Activated CD4-positive, alpha-beta T cell treated with anti-CD3 and anti-CD28 coated beads for 24 hours (primary cell): ENCODE results near the gene ZBTB16.

Experiments used
- DNase-seq, 2 donors: peaks; one replicate each; pipeline ENCODE4 v3.0.0-alpha.2; 2020; ENCODE audit warnings: low read depth in 2 of 2

Gene ZBTB16

GRCh38 chr11:114182471-114183043 lies 123.0 kb downstream of the ZBTB16 start:
- DNase-seq, result no peak

- DNase-seq, result peak; percentile 13 to 22
Measured at GRCh38 chr11:114183044-114183511, 123.6 kb downstream of the ZBTB16 start.

GRCh38 chr11:114185436-114185835 lies 125.9 kb downstream of the ZBTB16 start:
- DNase-seq, result no peak

- no peak for DNase-seq
Measured at GRCh38 chr11:114187173-114187572, 127.7 kb downstream of the ZBTB16 start.

- DNase-seq, result no peak
Measured at GRCh38 chr11:114188851-114189570, 129.5 kb downstream of the ZBTB16 start.

GRCh38 chr11:114190630-114191029 lies 131.1 kb downstream of the ZBTB16 start:
- no peak for DNase-seq

GRCh38 chr11:114191893-114192292 lies 132.4 kb downstream of the ZBTB16 start:
- DNase-seq, result no peak

GRCh38 chr11:114192841-114193389 lies 133.4 kb downstream of the ZBTB16 start:
- no peak for DNase-seq

GRCh38 chr11:114193730-114194679 lies 134.5 kb downstream of the ZBTB16 start:
- DNase-seq, result no peak

- DNase-seq, result no peak
Measured at GRCh38 chr11:114194702-114195101, 135.2 kb downstream of the ZBTB16 start.

GRCh38 chr11:114195151-114195550 lies 135.6 kb downstream of the ZBTB16 start:
- DNase-seq, result no peak

- no peak for DNase-seq
Measured at GRCh38 chr11:114195981-114196731, 136.6 kb downstream of the ZBTB16 start.

- no peak for DNase-seq
Measured at GRCh38 chr11:114196997-114197703, 137.6 kb downstream of the ZBTB16 start.

- no peak for DNase-seq
Measured at GRCh38 chr11:114197799-114198500, 138.4 kb downstream of the ZBTB16 start.

- DNase-seq, result no peak
Measured at GRCh38 chr11:114199051-114199450, 139.5 kb downstream of the ZBTB16 start.

GRCh38 chr11:114200351-114201133 lies 141.0 kb downstream of the ZBTB16 start:
- no peak for DNase-seq

GRCh38 chr11:114201219-114201618 lies 141.7 kb downstream of the ZBTB16 start:
- DNase-seq, result no peak

GRCh38 chr11:114202011-114202609 lies 142.6 kb downstream of the ZBTB16 start:
- no peak for DNase-seq

GRCh38 chr11:114207096-114207495 lies 147.6 kb downstream of the ZBTB16 start:
- DNase-seq, result no peak
